ENCODE data around the gene NATD1.

Gene NATD1

DNA sequence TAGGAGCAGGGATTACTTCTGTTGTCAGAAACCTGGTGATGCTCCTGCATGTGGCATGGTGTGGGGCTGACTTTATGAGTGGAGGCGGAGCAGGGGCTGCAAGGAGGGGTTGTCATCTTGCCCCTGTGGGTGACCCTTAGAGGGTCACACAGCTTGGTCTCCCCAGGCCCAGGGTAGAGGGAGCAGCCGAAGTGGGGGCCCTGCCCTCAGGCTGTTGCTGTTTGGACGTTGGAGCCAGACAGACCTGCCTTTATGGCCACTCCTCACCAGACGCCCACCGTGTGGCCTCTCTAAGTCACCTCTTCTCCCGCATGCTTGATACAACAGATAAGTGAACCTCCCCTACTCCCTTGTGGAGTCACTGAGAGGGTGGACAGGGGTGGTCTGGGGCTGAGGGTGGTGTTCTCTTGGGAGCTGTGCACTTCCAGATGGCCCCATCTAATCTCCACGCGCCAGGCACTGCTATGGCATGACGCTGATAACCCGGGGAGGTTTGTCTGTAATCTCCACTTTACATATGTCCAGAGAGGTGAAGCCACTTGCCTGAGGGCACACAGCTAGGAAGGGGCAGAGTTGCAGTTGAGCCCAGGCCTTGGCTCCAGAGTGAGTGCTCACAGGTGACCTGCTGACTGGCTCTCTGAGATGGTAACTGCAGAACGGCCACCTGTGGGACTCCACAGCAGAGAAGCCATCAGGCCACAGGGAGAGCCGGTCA is 41.3 kb upstream of the NATD1 start:
- Mint-ChIP-seq H3K36me3 (ENCODE audit: low read depth) (peaks cover 13% of the 10 kb centered on the region), H3K4me3 (no peak overlapping the region), H3K27ac (no peak overlapping the region), H3K27me3 (ENCODE audit: low read depth) (no peaks in the 10 kb centered on the region), H3K9me3 (peaks cover 9% of the 10 kb centered on the region), H3K4me1 (ENCODE audit: low read depth) (peaks cover 8% of the 10 kb centered on the region)

GRCh38 chr17:21293831-21294210 is 40.6 kb upstream of the NATD1 start:
- H3K27ac Mint-ChIP-seq, result no peak overlapping the region
- H3K4me1 Mint-ChIP-seq (ENCODE audit: low read depth), result peaks cover 9% of the 10 kb centered on the region
- H3K27me3 Mint-ChIP-seq (ENCODE audit: low read depth), result no peaks in the 10 kb centered on the region
- H3K9me3 Mint-ChIP-seq, result peaks cover 9% of the 10 kb centered on the region
- H3K4me3 Mint-ChIP-seq, result no peak overlapping the region
- peaks cover 13% of the 10 kb centered on the region for H3K36me3 Mint-ChIP-seq (ENCODE audit: low read depth)

DNA sequence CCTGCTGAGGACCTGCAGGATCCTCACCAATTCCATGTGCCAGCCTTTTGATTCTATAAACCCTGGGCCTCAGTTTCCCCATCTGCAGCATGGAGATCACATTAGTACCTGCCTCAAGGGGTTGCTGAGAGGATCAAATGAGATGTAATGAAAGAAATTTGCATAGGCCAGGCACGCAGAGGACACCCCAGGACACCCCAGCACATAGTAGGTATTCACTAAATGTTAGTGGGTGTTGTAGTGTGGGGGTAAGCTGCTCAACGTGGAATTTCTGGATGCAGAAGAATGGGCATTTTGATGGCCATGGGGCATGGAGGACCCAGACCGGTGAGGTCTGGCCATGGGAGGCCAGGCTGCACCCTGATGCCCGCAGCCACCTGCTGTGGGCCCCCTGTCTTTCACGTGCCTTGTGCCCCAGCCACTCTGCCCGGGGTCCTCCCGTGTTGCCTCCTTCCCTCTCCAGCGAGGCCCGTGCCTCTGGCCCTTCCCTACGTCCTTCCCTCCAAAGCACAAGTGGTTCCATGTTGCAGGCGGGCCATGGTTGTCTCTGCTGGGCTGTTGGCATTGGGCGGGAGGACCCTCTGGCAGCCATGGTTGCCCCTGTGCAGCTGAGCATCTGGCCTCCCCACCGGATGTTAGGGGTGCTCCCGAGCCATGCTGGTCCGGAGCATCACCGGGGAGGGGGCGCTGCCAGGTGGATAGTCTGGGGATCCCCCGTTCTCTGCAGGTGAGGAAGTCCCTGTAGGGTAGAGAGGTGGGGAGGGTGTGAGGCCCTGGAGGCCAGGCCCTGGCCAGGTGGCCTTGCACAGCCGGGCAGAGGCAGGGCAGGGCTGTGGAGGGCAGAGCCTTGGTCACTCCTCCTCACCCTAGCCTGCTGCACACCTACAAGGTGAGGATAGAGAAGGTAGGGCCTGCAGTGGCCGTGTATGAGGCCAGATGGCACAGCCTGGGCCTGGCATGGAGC is 39.9 kb upstream of the NATD1 start:
- H3K27me3 Mint-ChIP-seq (ENCODE audit: low read depth), result no peaks in the 10 kb centered on the region
- H3K9me3 Mint-ChIP-seq, result peaks cover 9% of the 10 kb centered on the region
- peaks cover 9% of the 10 kb centered on the region for H3K36me3 Mint-ChIP-seq (ENCODE audit: low read depth)
- H3K4me3 Mint-ChIP-seq, result no peak overlapping the region
- H3K27ac Mint-ChIP-seq, result no peak overlapping the region
- peaks cover 16% of the 10 kb centered on the region for H3K4me1 Mint-ChIP-seq (ENCODE audit: low read depth)

- H3K27ac Mint-ChIP-seq, result no peak overlapping the region
These were observed 38.7 kb upstream of the NATD1 start for GRCh38 chr17:21291862-21292261.

GRCh38 chr17:21291357-21291756 is 38.1 kb upstream of the NATD1 start:
- H3K36me3 Mint-ChIP-seq (ENCODE audit: low read depth), result peaks cover 14% of the 10 kb centered on the region

More at GRCh38 chr17:21291862-21292261, 38.7 kb upstream of the NATD1 start:
- Mint-ChIP-seq H3K9me3 (peaks cover 9% of the 10 kb centered on the region), H3K4me1 (ENCODE audit: low read depth) (peaks cover 27% of the 10 kb centered on the region), H3K36me3 (ENCODE audit: low read depth) (peaks cover 13% of the 10 kb centered on the region), H3K4me3 (no peak overlapping the region), H3K27me3 (ENCODE audit: low read depth) (no peaks in the 10 kb centered on the region)

GRCh38 chr17:21289902-21290571 is 36.8 kb upstream of the NATD1 start:
- Mint-ChIP-seq H3K4me3 (no peak overlapping the region), H3K9me3 (peaks cover 9% of the 10 kb centered on the region), H3K4me1 (ENCODE audit: low read depth) (peaks cover 35% of the 10 kb centered on the region), H3K27me3 (ENCODE audit: low read depth) (no peaks in the 10 kb centered on the region), H3K36me3 (ENCODE audit: low read depth) (peaks cover 20% of the 10 kb centered on the region), H3K27ac (no peak overlapping the region)

More at GRCh38 chr17:21291357-21291756, 38.1 kb upstream of the NATD1 start:
- Mint-ChIP-seq H3K4me3 (no peak overlapping the region), H3K9me3 (peaks cover 9% of the 10 kb centered on the region), H3K27ac (no peak overlapping the region), H3K27me3 (ENCODE audit: low read depth) (no peaks in the 10 kb centered on the region), H3K4me1 (ENCODE audit: low read depth) (peaks cover 32% of the 10 kb centered on the region)

DNA sequence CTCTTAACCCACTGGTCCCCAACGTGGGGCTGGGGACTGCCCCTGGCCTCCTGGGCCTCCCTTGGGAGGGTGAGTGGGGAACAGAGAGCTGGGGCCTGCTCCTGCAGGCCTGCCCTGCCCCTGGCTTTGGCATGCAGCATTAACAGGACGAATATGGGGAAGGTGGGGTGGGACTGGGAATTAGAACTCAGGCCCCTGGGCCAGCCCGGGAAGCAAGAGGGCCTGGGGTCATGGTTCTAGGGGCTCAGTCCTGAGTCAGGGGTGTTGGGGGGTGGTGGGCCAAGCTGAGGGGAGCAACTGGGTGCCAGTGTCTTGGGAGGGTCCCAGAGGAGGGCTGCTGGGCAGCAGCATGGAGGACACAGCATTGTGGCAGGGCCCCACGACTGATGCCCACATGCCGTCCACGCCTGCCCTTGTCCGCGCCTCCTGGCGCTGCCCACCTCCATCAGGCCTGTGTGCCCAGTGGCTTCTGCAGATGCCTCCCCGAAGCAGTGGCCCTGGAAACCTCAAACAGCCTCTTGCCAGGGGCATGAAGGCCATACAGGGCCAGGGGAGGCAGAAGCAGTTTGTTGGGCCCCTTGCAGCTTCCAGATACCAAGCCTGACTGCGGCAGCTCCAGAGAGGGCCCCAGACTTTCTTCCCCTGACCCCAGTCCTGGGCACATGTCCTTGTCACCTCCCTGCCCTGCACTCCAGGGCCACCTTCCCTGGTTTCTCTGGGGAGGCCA is 36.1 kb upstream of the NATD1 start:
- Mint-ChIP-seq H3K4me1 (ENCODE audit: low read depth) (peaks cover 30% of the 10 kb centered on the region), H3K9me3 (peaks cover 4% of the 10 kb centered on the region), H3K36me3 (ENCODE audit: low read depth) (peaks cover 18% of the 10 kb centered on the region), H3K4me3 (peak overlapping the region; percentile 7), H3K27me3 (ENCODE audit: low read depth) (no peaks in the 10 kb centered on the region), H3K27ac (peak overlapping the region; percentile 6)

GRCh38 chr17:21288571-21289017 is 35.4 kb upstream of the NATD1 start:
- Mint-ChIP-seq H3K27ac (peak overlapping the region; percentile 95), H3K4me3 (peak overlapping the region; percentile 90), H3K9me3 (peaks cover 4% of the 10 kb centered on the region), H3K27me3 (ENCODE audit: low read depth) (no peaks in the 10 kb centered on the region), H3K36me3 (ENCODE audit: low read depth) (peaks cover 16% of the 10 kb centered on the region), H3K4me1 (ENCODE audit: low read depth) (peaks cover 30% of the 10 kb centered on the region)

DNA sequence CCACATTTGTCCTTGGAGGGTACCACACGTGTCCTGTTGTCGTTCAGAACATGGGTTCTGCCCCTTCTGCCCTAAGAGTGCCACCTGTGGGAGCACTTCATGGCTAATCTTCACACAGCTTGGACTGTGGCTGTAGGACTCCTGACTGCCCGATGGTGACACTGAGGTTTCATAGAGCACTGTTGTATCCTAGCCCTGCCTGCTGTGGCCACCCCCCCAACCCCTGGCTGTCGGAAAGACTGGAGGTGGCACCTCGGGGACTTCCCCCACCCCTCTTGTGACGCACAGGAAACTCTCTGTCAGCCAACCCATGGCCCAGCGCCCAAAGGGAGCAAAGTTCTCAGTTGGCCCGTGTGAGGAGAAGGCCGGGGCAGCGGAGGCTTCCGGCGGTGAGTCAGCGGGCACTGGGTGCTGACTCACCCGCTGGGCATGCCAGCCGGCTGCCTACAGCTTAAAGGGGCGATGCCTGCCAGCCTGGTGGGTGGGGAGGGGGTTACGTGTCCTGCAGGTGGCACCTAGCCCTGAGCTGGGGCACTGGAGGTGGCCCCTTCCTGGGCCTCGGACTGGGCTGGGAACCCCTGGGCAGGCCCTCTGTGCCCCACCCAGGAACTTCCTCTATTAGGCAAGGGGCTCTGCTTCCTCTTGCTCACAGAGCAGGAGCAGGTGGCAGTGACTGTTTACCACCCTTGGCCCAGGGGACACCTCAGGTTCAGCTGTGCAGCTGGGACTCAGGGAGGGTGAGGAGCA is 34.7 kb upstream of the NATD1 start:
- H3K36me3 Mint-ChIP-seq (ENCODE audit: low read depth), result peaks cover 16% of the 10 kb centered on the region
- peaks cover 30% of the 10 kb centered on the region for H3K4me1 Mint-ChIP-seq (ENCODE audit: low read depth)
- H3K4me3 Mint-ChIP-seq, result peak overlapping the region; percentile 90
- peak overlapping the region; percentile 95 for H3K27ac Mint-ChIP-seq
- peaks cover 4% of the 10 kb centered on the region for H3K9me3 Mint-ChIP-seq
- H3K27me3 Mint-ChIP-seq (ENCODE audit: low read depth), result no peaks in the 10 kb centered on the region

DNA sequence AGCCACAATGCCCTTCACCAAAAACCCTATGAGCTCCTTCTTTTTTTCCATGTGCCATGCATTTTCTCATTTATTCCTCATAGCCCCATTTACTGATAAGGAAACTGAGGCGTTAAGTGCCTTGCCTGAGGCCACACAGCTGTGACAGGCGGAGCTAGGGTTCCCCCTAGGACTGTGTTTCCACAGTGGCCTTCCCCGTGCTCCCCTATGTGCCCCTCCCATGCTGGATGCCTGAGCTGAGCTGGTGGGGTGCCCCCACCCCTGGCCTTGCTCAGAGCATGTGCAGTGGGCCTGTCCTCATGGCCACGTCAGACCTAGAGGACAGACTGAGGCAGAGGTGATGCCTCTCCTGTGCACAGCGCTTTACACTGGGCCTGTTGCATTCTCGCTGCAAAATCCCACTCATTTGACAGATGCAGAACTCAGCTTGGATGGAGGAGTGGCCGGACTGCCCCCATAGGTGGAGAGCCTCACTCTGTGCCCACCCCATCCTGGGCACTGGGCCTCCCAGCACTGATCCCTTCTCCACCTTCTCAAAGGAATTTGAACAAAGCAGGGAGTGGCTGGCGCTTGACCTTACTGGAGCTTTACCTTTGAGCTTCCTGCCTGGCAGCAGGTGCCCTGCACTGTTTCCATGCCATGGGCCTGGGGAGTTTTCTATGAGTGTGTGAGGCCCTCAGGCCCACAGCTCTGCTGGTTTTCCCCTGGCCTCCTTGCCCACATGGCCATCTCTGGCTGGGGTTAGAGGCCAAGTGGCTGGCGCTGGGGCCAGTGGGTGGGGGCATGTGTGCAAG is 33.9 kb upstream of the NATD1 start:
- peaks cover 28% of the 10 kb centered on the region for H3K4me1 Mint-ChIP-seq (ENCODE audit: low read depth)
- peaks cover under 1% of the 10 kb centered on the region for H3K9me3 Mint-ChIP-seq
- H3K4me3 Mint-ChIP-seq, result peak overlapping the region; percentile 90
- peaks cover 13% of the 10 kb centered on the region for H3K36me3 Mint-ChIP-seq (ENCODE audit: low read depth)
- no peaks in the 10 kb centered on the region for H3K27me3 Mint-ChIP-seq (ENCODE audit: low read depth)
- H3K27ac Mint-ChIP-seq, result peak overlapping the region; percentile 95

DNA sequence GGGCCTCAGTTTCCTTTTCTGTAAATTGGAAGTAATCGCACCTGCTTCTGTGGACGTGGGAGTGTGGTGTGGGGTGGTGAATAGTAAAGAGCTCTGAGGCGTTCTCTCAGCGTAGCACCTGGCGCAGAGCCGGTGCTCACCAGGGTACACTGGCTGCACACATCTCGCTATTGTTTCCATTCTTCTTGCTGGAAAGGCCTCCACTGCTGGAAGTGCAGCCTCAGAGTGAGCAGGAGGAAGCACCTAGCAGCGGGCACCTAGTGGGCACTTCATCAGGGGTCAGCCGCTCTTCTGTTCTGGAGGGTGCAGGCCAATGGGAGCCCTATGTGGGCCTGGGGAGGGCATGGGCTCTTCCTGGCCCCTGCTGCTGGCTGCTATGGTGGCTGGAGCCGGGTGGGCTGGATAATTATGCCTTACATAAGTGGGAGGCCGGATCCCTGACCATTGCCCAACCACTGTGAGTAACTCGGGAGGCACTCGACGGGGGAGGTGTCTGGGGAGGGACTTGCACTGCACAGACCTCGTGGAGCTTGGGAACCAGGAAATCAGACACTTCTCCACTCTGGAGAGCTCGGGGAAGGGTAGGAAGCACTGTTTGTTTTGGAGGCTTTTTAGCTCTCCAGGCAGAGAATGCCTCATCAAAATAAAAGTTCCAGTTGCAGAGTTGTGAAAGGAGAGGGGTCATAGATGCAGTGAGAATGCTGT is 33.0 kb upstream of the NATD1 start:
- Mint-ChIP-seq H3K4me1 (ENCODE audit: low read depth) (peaks cover 28% of the 10 kb centered on the region), H3K4me3 (peak overlapping the region; percentile 90), H3K27me3 (ENCODE audit: low read depth) (peaks cover under 1% of the 10 kb centered on the region), H3K36me3 (ENCODE audit: low read depth) (peaks cover 11% of the 10 kb centered on the region), H3K27ac (peak overlapping the region; percentile 95), H3K9me3 (no peaks in the 10 kb centered on the region)

Data from T-helper 1 cell treated with Interleukin-12 subunit alpha and Interleukin-12 subunit beta and Interleukin-4 antibody, amounts not matched to agents 30 μg/mL and 1 μg/mL, for 36 hours (primary cell).